Erythroblast (primary cell): Measurements from ENCODE around the gene RBBP5.

Experiments used
- GATA1 ChIP-seq: IDR thresholded peaks from 2 replicates; pipeline ENCODE4 v1.6.1; 2011; ENCODE audit warnings: low read depth, mild to moderate bottlenecking, control low read depth, low read length, moderate library complexity
- POLR2A ChIP-seq: IDR thresholded peaks from 2 replicates; pipeline ENCODE4 v1.6.1; 2011; ENCODE audit warnings: mild to moderate bottlenecking, low read length

DNA sequence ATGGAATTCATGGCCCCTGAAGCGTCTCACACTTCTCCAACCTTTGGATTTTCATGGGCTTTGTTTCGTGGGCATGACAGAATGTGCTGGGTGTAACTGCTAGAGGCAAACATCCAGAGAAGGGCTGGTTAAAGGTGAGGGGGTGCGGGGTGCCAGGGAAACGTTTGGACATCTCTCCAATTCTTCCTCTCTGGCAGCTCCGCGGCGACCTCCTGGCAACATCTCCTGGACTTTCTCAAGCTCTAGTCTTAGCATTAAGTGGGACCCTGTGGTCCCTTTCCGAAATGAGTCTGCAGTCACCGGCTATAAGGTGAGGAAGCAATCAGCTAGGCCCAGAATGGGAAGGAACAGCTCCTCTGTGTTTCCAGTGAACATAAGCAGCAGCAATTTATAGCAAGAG, 49.5 kb downstream of the RBBP5 start:
- TF ChIP-seq POLR2A = no peak
- TF ChIP-seq GATA1 = no peak
